Activated naive CD4-positive, alpha-beta T cell treated with anti-CD3 and anti-CD28 coated beads, Interleukin-2, amount 10 ng/mL, durations not matched to agents 7 days and 5 days (primary cell): Measurements from ENCODE around the gene ARMC6.
A peak's percentile ranks its signal among the peaks of the same experiment; 100 is the strongest.
"Not testable (repeated sequence)": the region's sequence is repeated elsewhere in the genome, so short reads cannot be mapped to it uniquely, and the experiment has no call there.

Experiments
- CTCF ChIA-PET: fragments of 350-600 bp; sonication (Branson Sonifier 250); formaldehyde crosslinking; loops from one replicate; lab custom pipeline; 2021; ENCODE audit warnings: antibody characterized with exemption; lab: Charles Lee
- DNase-seq: peaks from one replicate; pipeline ENCODE4 v3.0.0-alpha.2; 2020
- H3K27ac Mint-ChIP-seq: one replicate; pipeline ENCODE4 v1.8.0; 2021; ENCODE audit warnings: mild to moderate bottlenecking, moderate library complexity, mixed read lengths
- H3K27me3 Mint-ChIP-seq: one replicate; pipeline ENCODE4 v1.8.0; 2021; ENCODE audit warnings: mild to moderate bottlenecking, mixed read lengths
- H3K36me3 Mint-ChIP-seq: one replicate; pipeline ENCODE4 v1.8.0; 2021; ENCODE audit warnings: mixed read lengths
- H3K4me1 Mint-ChIP-seq: one replicate; pipeline ENCODE4 v1.8.0; 2021; ENCODE audit warnings: mixed read lengths
- H3K4me3 Mint-ChIP-seq: one replicate; pipeline ENCODE4 v1.8.0; 2021; ENCODE audit warnings: mild to moderate bottlenecking, moderate library complexity, mixed read lengths
- H3K9me3 Mint-ChIP-seq: one replicate; pipeline ENCODE4 v1.8.0; 2021; ENCODE audit warnings: mixed read lengths

ARMC6 gene

DNA sequence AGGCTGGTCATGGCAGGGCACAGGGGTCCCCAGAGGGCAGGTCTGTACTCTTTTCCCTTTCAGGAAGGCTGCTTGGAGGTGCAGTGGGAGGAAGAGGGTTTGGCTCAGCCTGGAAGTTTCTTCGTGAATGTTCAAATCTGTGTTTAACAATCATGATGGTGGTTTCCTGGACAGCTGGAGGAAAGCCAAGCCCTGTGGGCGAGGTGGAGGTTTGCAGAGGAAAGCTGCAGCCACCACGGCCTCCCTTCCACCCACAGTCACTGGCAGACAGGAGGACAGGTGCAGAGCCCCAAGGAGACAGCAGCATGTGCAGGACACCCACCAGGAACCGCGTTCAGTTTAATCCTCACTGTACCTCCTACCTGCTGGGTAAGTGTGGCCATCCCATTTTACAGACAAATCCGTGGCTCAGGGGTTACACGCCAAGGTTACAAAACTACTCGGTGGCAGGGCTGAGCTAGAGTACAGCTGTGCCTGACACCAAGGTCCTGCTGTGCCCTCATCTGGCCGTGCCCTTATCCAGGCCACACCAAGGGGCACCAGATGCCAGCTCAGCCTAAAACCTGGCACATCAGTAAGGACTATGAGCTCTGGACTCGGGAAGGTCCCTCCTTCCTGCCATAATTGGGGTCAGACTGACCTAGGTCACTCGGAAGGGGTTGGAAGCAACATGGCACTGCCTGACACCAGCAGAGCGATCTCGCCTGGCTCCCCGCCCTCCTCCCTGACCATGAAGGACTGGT is 34.2 kb upstream of the ARMC6 start:
- Mint-ChIP-seq H3K4me3 (no peak overlapping the region), H3K27ac (peak overlapping the region; percentile 78), H3K27me3 (no peaks in the 10 kb centered on the region), H3K36me3 (peaks cover 41% of the 10 kb centered on the region), H3K4me1 (peaks cover 21% of the 10 kb centered on the region), H3K9me3 (no peaks in the 10 kb centered on the region)
- DNase-seq = no peak
- CTCF ChIA-PET = interaction anchor here (1.1 kb wide), 1 partner anchor 12 kb away, joined by 3 read pairs; no protein-coding TSS in a partner anchor

DNA sequence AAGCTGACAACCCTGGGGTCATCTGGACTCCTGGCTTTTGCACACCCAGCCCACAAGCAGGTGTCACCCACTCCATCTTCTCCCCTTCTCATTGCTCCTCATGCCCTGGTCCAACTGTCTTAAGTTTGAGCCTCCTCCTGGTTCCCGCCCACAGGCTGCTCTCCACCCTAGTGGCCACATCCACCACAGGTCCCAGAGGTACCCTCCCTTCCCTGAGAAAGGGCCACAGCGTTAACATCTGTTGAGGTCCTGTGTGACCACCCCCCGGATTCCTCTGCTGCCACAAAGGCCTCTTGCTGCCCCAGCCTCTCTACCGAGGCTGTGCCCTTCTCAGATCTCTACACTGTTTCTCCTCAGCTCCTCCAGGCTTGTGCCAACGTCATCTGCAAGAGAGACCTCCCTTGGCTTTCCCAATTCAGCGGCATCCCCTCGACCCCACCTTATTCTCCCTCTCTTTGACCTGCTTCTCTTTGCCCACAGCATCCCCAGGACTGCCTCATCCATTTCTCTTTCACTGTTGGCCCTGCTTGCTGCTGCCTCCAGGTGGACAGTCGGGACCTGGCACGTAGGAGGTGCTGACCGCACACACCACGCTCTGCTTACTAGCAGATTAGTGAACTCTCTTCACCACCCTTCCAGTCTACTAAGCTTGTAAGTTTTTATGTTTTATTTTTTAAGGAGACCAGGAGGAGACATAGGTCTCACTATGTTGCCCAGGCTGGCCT is 33.3 kb upstream of the ARMC6 start:
- peaks cover 47% of the 10 kb centered on the region for H3K36me3 Mint-ChIP-seq
- CTCF ChIA-PET = interaction anchor here (1.1 kb wide), 1 partner anchor 11 kb away, joined by 3 read pairs; no protein-coding TSS in a partner anchor
- no peak for DNase-seq
- H3K27me3 Mint-ChIP-seq = no peaks in the 10 kb centered on the region
- H3K9me3 Mint-ChIP-seq = no peaks in the 10 kb centered on the region
- peak overlapping the region; percentile 17 for H3K27ac Mint-ChIP-seq
- H3K4me3 Mint-ChIP-seq = no peak overlapping the region
- peaks cover 21% of the 10 kb centered on the region for H3K4me1 Mint-ChIP-seq

DNA sequence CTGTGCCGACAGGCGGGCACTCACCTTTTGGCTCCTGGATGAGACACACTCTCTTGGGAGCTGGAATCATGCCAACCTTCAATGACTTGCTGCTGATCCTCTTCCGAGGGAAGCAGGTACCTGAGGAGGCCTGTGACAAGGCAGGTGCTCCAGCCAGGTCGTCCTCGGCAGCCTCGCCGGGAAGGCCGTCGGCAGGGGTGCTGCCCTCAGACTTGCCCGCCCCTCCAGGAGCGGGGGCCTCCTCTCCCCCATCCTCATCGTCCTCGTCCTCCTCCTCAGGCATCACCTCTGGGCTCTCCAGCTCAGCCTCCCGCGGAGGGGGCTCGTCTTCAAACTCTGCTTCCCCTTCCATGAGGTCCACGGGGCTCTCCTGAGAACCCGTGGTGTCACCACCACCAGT is 29.3 kb upstream of the ARMC6 start:
- DNase-seq = no peak
- CTCF ChIA-PET = no interaction called here
- Mint-ChIP-seq H3K27me3 (no peaks in the 10 kb centered on the region), H3K4me3 (no peak overlapping the region), H3K27ac (no peak overlapping the region), H3K36me3 (peaks cover 58% of the 10 kb centered on the region), H3K4me1 (peaks cover 13% of the 10 kb centered on the region), H3K9me3 (no peaks in the 10 kb centered on the region)

DNA sequence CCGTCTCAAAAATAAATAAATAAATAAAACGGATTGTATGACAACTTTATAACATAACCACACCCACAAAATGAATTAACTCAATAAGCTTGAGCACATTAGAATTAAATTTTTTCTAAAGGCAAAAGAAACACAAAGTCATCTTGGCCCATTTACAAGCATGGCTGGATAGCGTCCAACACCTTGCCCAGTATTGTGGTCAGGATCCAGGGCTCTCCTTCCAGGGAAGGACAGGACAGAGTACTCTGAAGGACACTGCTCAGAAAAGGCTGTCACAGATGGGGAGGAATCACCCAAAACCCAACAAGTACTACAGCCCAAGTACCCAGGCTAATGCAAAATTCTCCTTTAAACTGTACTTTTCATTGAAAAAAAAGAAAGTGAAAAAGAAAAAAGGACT is 27.2 kb upstream of the ARMC6 start:
- H3K36me3 Mint-ChIP-seq = peaks cover 60% of the 10 kb centered on the region
- H3K27ac Mint-ChIP-seq = no peak overlapping the region
- no peak overlapping the region for H3K4me3 Mint-ChIP-seq

DNA sequence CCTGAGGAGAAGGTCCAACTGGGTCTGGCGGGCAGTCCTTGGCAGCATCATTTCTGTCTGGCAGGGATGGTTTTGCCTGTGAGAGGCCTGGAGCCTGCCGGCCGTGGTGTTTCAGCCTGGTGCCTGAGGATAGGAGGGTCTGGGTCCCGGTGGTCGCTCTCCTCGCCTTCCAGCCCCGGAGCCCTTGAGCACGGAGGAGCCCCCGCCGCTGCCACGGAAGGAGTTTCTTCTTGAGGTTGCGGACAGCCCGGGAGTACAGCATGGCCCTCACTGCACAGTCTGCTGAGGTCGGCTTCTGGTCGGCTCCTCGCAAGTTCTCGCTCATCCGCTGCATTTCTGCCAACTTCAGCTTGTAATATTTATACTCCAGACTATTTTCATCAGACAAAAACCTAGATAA is 23.5 kb upstream of the ARMC6 start:
- CTCF ChIA-PET = no interaction called here
- Mint-ChIP-seq H3K4me1 (no peaks in the 10 kb centered on the region), H3K36me3 (peaks cover 50% of the 10 kb centered on the region), H3K27me3 (no peaks in the 10 kb centered on the region), H3K9me3 (no peaks in the 10 kb centered on the region), H3K27ac (no peak overlapping the region), H3K4me3 (no peak overlapping the region)
- no peak for DNase-seq

More for the DNA sequence above, 27.2 kb upstream of the ARMC6 start:
- no peaks in the 10 kb centered on the region for H3K27me3 Mint-ChIP-seq
- H3K9me3 Mint-ChIP-seq = no peaks in the 10 kb centered on the region
- CTCF ChIA-PET = no interaction called here
- DNase-seq = no peak
- no peaks in the 10 kb centered on the region for H3K4me1 Mint-ChIP-seq

DNA sequence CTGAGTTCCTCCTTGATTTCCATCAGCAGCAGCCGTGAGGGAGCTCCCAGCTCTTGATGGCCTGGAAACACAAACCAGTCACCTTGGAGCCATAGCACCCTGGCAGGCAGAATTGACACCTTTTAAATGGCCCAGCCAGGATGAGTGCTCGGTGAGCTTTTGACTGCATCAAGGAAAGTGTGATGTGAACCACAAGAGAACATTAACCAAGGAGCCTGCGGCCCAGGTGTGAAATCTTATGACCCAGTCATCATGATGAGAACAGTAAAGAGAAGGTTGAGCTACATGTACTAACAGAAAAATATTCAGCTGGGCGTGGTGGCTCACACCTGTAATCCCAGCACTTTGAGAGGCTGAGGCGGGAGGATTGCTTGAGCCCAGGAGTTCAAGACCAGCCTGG is 22.9 kb upstream of the ARMC6 start:
- Mint-ChIP-seq H3K9me3 (no peaks in the 10 kb centered on the region), H3K4me3 (no peak overlapping the region), H3K4me1 (no peaks in the 10 kb centered on the region), H3K36me3 (peaks cover 50% of the 10 kb centered on the region), H3K27ac (no peak overlapping the region), H3K27me3 (no peaks in the 10 kb centered on the region)
- CTCF ChIA-PET = interaction anchor here (1.0 kb wide), 1 partner anchor 11 kb away, joined by 3 read pairs; no protein-coding TSS in a partner anchor
- no peak for DNase-seq

DNA sequence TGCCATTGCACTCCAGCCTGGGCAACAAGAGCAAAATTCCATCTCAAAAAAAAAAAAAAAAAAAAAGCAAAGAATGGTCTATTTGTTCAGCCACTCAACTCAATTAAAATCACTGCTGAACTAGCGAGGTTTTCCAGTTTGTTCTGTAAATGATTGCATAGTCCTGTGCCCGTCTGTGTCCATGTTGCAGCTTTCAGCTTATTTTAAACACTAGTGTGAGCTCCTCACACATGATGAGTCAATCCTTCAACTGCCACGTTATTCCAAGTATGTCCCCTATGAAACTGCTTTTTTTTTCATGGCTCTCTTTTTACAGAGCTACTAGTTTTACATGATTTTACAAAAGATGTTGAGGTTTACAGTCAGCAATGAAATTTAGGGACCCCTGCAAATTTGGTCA is 12.3 kb upstream of the ARMC6 start:
- DNase-seq = no peak
- Mint-ChIP-seq H3K27ac (no peak overlapping the region), H3K27me3 (no peaks in the 10 kb centered on the region), H3K9me3 (no peaks in the 10 kb centered on the region), H3K4me3 (no peak overlapping the region), H3K36me3 (peaks cover 56% of the 10 kb centered on the region), H3K4me1 (peaks cover 10% of the 10 kb centered on the region)
- CTCF ChIA-PET = interaction anchor here (0.6 to 0.8 kb wide), 2 partner anchors 42 to 471 kb away, joined by 3 read pairs; no protein-coding TSS in a partner anchor

DNA sequence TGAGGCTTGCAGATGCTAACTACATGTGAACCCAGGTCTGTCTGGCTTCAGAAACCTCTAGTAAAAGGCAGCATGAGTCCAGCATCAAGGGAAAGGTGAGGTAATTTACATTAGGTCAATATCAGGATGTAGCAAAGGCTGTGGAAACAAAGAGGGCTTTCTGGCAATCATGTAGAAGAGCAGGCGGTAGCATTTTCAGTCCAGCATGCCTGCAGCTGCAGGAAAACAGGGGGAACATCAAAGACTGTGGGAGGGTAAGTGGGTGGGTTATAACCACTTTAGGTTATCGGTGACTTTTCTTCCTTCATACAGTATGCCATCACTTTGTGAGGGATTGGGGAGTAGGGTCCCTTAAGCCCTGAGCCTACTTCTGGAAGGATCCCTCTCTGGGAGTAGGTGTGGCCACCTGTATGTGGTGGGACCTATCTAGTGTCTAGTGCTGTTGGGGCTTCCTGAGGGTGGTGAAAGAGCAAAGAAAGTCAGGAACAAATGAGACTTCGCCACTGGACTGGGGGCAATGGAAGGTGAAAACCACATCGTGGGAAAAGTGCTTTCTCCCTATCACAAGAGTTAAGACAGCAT is 10.9 kb upstream of the ARMC6 start:
- no peaks in the 10 kb centered on the region for H3K9me3 Mint-ChIP-seq
- CTCF ChIA-PET = no interaction called here
- peaks cover 57% of the 10 kb centered on the region for H3K36me3 Mint-ChIP-seq
- H3K4me3 Mint-ChIP-seq = no peak overlapping the region
- peaks cover 14% of the 10 kb centered on the region for H3K4me1 Mint-ChIP-seq
- no peak overlapping the region for H3K27ac Mint-ChIP-seq
- no peak for DNase-seq
- no peaks in the 10 kb centered on the region for H3K27me3 Mint-ChIP-seq

DNA sequence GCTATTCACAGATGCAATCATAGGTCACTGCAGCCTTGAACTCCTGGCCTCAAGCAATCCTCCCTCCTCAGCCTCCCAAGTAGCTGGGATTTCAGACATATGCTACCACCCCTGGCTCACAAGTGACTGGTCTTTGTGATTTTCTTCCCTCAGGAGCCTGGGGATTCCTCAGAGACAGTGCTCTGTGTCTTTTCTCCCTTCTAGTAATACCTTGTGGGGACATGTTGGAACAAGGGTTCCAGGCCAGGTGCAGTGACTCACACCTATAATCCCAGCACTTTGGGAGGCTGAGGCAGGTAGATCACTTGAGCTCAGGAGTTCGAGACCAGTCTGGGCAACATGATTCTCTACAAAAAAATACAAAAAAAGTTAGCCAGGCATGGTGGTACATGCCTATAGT is 10.0 kb upstream of the ARMC6 start:
- H3K27me3 Mint-ChIP-seq, H3K4me3 Mint-ChIP-seq, CTCF ChIA-PET, H3K27ac Mint-ChIP-seq, DNase-seq, H3K9me3 Mint-ChIP-seq: not testable (repeated sequence)
- Mint-ChIP-seq H3K4me1 (peaks cover 17% of the 10 kb centered on the region), H3K36me3 (peaks cover 61% of the 10 kb centered on the region)

DNA sequence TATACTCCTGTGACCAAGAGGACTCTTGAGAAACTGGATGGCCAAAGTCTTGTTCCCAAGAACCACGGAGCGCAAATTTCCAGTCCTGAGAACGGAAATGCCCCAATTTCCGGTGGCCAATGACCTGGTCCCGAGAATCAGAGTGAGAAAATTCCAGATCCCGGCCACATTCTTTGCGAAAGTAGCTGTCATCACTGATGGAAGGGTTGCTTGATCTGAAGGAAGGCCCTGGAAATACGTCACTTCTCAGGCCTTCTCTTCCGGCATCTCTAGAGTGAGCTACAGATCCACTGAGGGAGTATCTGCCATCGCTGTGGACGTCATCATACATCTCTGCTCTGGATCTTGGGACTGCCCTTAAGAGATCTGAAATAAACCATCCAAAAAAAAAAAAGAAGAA is 7.5 kb upstream of the ARMC6 start:
- no peak overlapping the region for H3K27ac Mint-ChIP-seq
- peaks cover 24% of the 10 kb centered on the region for H3K4me1 Mint-ChIP-seq
- CTCF ChIA-PET = no interaction called here
- no peaks in the 10 kb centered on the region for H3K9me3 Mint-ChIP-seq
- peaks cover 63% of the 10 kb centered on the region for H3K36me3 Mint-ChIP-seq
- H3K27me3 Mint-ChIP-seq = no peaks in the 10 kb centered on the region
- H3K4me3 Mint-ChIP-seq = no peak overlapping the region
- no peak for DNase-seq

DNA sequence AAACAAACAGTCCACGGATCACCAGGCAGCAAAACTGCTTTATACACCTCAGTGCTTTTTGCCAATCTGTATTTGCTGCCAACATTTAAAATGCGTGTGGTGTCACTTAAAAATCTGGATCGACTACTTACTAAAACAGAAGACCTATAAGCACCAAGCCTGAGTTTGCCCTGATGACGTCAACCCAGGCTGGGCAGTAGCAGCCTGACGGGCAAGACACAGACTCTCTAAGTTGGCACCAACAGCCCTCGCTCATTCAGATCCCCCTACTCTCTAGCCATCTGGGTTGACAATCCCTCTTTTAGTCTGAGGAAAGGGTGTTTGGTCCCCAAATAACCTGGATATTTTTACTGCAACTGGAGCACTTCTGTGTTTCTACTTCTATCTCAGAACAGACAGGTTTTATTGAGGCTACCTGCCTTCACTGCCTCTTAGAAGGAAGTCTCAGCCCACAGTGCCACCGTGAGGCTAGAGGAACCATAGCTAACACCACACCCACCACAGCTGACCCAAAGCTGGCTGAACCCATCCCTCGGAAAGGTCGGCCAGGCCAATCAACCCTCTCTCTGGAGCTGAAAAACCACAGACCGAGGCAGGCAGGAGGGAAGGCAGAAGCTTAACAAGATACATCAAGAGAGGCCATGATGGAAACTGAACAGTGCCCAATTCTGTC is 7.0 kb upstream of the ARMC6 start:
- no peak for DNase-seq
- H3K4me3 Mint-ChIP-seq = no peak overlapping the region
- CTCF ChIA-PET = no interaction called here
- peaks cover 27% of the 10 kb centered on the region for H3K4me1 Mint-ChIP-seq
- H3K36me3 Mint-ChIP-seq = peaks cover 62% of the 10 kb centered on the region
- no peaks in the 10 kb centered on the region for H3K27me3 Mint-ChIP-seq
- H3K27ac Mint-ChIP-seq = no peak overlapping the region
- H3K9me3 Mint-ChIP-seq = no peaks in the 10 kb centered on the region

DNA sequence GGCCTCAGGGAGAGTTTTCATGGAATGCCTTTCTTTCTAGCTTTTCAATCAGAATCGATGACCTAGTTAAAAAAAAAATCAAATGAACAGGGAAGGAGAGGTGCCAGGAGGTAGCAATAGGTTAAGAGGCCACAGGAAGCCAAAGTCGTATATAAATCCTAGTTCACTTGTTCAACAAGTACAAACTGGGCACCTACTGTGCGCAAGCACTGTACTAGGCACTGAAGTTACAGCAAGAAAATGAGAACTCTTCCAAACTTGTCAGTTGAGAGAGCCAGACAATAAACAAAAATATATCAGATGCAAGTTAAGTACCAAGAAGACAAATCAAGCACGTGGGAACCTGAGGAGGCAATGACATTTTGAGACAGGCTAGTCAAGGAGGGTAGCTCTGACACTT is 6.2 kb upstream of the ARMC6 start:
- no peak for DNase-seq
- Mint-ChIP-seq H3K27ac (no peak overlapping the region), H3K4me3 (no peak overlapping the region), H3K36me3 (peaks cover 64% of the 10 kb centered on the region), H3K27me3 (no peaks in the 10 kb centered on the region), H3K4me1 (peaks cover 31% of the 10 kb centered on the region), H3K9me3 (no peaks in the 10 kb centered on the region)
- CTCF ChIA-PET = interaction anchor here (0.7 kb wide), 1 partner anchor 26 kb away, joined by 3 read pairs; no protein-coding TSS in a partner anchor

DNA sequence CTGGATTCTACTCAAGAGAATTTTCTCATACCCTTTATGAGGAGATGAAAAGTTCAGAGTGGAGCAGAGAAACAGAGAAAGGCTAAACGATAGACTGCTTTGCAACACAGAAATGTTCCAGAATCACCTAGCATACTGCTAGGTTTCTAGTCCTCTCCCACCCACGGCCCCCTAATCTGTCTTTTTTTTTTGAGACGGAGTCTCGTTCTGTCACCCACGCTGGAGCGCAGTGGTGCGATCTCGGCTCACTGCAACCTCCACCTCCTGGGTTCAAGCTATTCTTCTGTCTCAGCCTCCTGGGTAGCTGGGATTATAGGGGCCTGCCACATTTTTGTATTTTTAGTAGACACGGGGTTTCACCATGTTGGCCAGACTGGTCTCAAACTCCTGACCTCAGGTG is 4.9 kb upstream of the ARMC6 start:
- Mint-ChIP-seq H3K36me3 (peaks cover 56% of the 10 kb centered on the region), H3K4me1 (peaks cover 25% of the 10 kb centered on the region), H3K27me3 (no peaks in the 10 kb centered on the region), H3K4me3 (no peak overlapping the region), H3K27ac (no peak overlapping the region), H3K9me3 (no peaks in the 10 kb centered on the region)
- no peak for DNase-seq
- CTCF ChIA-PET = no interaction called here

DNA sequence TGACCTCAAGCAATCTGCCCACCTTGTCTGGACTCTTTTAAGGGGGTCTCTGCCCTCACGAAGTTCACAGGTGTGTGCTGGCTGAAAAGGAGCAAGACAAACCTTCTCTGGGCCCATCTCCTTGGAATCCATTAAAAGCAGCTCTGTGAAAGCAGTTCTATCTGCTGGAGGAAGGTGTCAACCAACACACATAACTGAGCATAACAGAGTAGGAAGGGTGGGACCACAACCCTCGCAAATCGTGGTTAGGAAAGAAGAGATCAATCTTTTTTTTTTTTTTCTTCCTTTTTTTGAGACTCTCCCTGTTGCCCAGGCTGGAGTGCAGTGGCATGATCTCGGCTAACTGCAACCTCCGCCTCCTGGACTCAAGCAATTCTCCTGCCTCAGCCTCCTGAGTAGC is 1.5 kb upstream of the ARMC6 start:
- Mint-ChIP-seq H3K4me3 (peak overlapping the region; percentile 96), H3K9me3 (no peaks in the 10 kb centered on the region), H3K27me3 (no peaks in the 10 kb centered on the region), H3K4me1 (peaks cover 49% of the 10 kb centered on the region), H3K36me3 (peaks cover 39% of the 10 kb centered on the region), H3K27ac (peak overlapping the region; percentile 93)
- DNase-seq = no peak
- CTCF ChIA-PET = interaction anchor here (0.7 kb wide), 1 partner anchor 112 kb away, joined by 3 read pairs; no protein-coding TSS in a partner anchor
